Measurements from ENCODE around the gene ZNF827. TPM values are rescaled to one million over a fixed set of nuclear protein-coding genes. Genes with fewer than 3 reads are reported as not detected.
A peak's percentile ranks its signal among the peaks of the same experiment; 100 is the strongest.

ZNF827 gene
- polyA plus RNA-seq, 1 donor (not counting 4 experiments of a cell fraction or from before 2014, with no cell fraction given), result 4.7 TPM

DNA sequence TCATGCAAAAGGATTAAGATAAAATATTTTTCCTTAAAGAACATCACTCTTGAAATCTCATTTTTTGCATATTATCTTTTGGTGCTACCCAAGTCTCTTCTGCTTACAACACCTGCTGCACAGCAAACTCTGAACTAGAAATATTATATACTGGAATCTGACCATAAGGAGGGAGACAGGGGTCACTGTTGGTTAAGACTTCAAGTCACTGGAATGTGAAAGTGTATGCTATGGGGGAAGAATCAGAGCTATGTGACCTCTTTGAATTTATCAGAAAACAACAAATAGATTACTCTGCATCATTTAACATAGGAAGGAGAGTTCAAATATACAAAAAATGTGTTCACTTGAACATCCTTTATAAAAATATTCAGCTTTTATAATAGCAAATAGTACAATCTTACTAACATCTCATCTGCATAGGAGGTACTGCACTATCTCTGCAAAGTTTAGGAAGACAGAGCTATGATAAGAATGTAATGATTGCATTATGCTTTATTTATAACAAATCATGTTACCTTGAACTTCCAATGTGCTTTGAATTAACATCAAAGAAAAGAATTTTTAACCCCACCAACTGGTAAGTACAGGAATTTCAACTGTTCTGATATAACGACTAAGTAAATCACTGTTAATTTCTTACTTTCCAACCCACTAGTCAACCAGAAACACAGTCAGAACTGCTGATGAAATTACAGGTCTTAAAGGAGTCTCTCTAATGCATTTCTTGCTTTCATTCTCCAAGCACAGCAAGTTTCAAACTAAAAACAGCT lies 69.8 kb downstream of the ZNF827 start:
- Histone ChIP-seq H3K36me3 (ENCODE audit: control insufficient read depth in 2 of 2, extremely low read depth in 1 of 2, insufficient read depth in 2 of 2, low read length in 2 of 2) (no peaks in the 10 kb centered on the region), H3K27ac (ENCODE audit: control insufficient read depth, insufficient read depth, low read length) (no peak overlapping the region), H3K9ac (ENCODE audit: control insufficient read depth, extremely low read depth, insufficient read depth, low read length) (no peak overlapping the region), H3K27me3 (ENCODE audit: control insufficient read depth, extremely low read depth, insufficient read depth, low read length) (no peaks in the 10 kb centered on the region), H4K20me1 (ENCODE audit: control insufficient read depth, extremely low read depth, insufficient read depth, low read length) (no peaks in the 10 kb centered on the region), H3K4me3 (ENCODE audit: control insufficient read depth in 2 of 3, extremely low read depth in 1 of 3, insufficient read depth in 2 of 3, low read depth in 1 of 3, low read length in 3 of 3) (no peak overlapping the region), H3K4me2 (ENCODE audit: control insufficient read depth, extremely low read depth, insufficient read depth, low read depth, low read length) (no peak overlapping the region), H2AFZ (ENCODE audit: control insufficient read depth, low read length) (no peak overlapping the region), H3K4me1 (ENCODE audit: control insufficient read depth, extremely low read depth, insufficient read depth, low read length) (peaks cover 21% of the 10 kb centered on the region), H3K9me3 (ENCODE audit: control insufficient read depth, low read depth, low read length) (no peaks in the 10 kb centered on the region), H3K9me1 (ENCODE audit: control insufficient read depth, extremely low read depth, insufficient read depth, low read length) (no peaks in the 10 kb centered on the region), H3K79me2 (ENCODE audit: control insufficient read depth, insufficient read depth, low read length) (no peaks in the 10 kb centered on the region)
- FAIRE-seq, result peak; percentile 34
- no peak for DNase-seq (ENCODE audit: low read depth, low spot score)
- dilution Hi-C loops (cut with MboI; ENCODE audit: extremely low pct_ligation_motif_present, low sequenced_read_pairs), result no loop called here
- no peak for TF ChIP-seq EZH2 (IDR thresholded peaks at IDR 0.05; ENCODE audit: low read length)
- TF ChIP-seq, protein P1, sequence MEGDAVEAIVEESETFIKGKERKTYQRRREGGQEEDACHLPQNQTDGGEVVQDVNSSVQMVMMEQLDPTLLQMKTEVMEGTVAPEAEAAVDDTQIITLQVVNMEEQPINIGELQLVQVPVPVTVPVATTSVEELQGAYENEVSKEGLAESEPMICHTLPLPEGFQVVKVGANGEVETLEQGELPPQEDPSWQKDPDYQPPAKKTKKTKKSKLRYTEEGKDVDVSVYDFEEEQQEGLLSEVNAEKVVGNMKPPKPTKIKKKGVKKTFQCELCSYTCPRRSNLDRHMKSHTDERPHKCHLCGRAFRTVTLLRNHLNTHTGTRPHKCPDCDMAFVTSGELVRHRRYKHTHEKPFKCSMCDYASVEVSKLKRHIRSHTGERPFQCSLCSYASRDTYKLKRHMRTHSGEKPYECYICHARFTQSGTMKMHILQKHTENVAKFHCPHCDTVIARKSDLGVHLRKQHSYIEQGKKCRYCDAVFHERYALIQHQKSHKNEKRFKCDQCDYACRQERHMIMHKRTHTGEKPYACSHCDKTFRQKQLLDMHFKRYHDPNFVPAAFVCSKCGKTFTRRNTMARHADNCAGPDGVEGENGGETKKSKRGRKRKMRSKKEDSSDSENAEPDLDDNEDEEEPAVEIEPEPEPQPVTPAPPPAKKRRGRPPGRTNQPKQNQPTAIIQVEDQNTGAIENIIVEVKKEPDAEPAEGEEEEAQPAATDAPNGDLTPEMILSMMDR (optimal IDR thresholded peaks at IDR 0.05 in 1 of 3, IDR thresholded peaks at IDR 0.05 in 1 of 3, conservative IDR thresholded peaks at IDR 0.05 in 1 of 3; ENCODE audit: extremely low read depth in 1 of 3, insufficient read depth in 2 of 3, low read length in 3 of 3), result peak in 1 of 3 experiments; percentile 24

DNA sequence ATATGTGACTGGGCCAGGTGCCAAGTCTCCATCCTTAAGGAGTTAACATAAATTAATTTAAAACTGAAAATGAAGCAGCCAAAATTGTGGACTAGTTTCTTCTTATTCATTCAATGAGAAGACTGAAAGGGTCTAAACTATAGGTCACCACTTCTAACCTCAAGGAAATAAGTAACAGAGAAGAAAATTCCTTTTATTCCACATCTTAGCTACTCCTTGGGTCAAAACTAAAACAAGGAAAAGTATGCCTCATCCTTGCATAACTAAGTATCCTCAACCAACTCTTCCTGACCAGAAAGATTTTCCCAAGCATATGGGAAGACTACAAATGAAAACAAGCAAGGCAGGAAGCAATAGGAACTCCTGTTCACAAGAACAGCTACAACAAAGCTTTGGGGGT lies 71.2 kb downstream of the ZNF827 start:
- H3K27me3 ChIP-seq (ENCODE audit: control insufficient read depth, extremely low read depth, insufficient read depth, low read length), result no peaks in the 10 kb centered on the region
- H3K9me3 ChIP-seq (ENCODE audit: control insufficient read depth, low read depth, low read length), result no peaks in the 10 kb centered on the region
- peaks cover 21% of the 10 kb centered on the region for H3K4me1 ChIP-seq (ENCODE audit: control insufficient read depth, extremely low read depth, insufficient read depth, low read length)
- H3K9me1 ChIP-seq (ENCODE audit: control insufficient read depth, extremely low read depth, insufficient read depth, low read length), result no peaks in the 10 kb centered on the region
- no peak overlapping the region for H3K4me2 ChIP-seq (ENCODE audit: control insufficient read depth, extremely low read depth, insufficient read depth, low read depth, low read length)
- H4K20me1 ChIP-seq (ENCODE audit: control insufficient read depth, extremely low read depth, insufficient read depth, low read length), result no peaks in the 10 kb centered on the region
- no peak overlapping the region for H3K27ac ChIP-seq (ENCODE audit: control insufficient read depth, insufficient read depth, low read length)
- no peak overlapping the region for H3K4me3 ChIP-seq (ENCODE audit: control insufficient read depth in 2 of 3, extremely low read depth in 1 of 3, insufficient read depth in 2 of 3, low read depth in 1 of 3, low read length in 3 of 3)
- dilution Hi-C loops (cut with MboI; ENCODE audit: extremely low pct_ligation_motif_present, low sequenced_read_pairs), result no loop called here
- TF ChIP-seq, protein P1 (optimal IDR thresholded peaks at IDR 0.05 in 1 of 3, IDR thresholded peaks at IDR 0.05 in 1 of 3, conservative IDR thresholded peaks at IDR 0.05 in 1 of 3; ENCODE audit: extremely low read depth in 1 of 3, insufficient read depth in 2 of 3, low read length in 3 of 3), result no peak
- no peak for TF ChIP-seq EZH2 (IDR thresholded peaks at IDR 0.05; ENCODE audit: low read length)
- no peak overlapping the region for H2AFZ ChIP-seq (ENCODE audit: control insufficient read depth, low read length)
- H3K79me2 ChIP-seq (ENCODE audit: control insufficient read depth, insufficient read depth, low read length), result no peaks in the 10 kb centered on the region
- H3K36me3 ChIP-seq (ENCODE audit: control insufficient read depth in 2 of 2, extremely low read depth in 1 of 2, insufficient read depth in 2 of 2, low read length in 2 of 2), result no peaks in the 10 kb centered on the region
- H3K9ac ChIP-seq (ENCODE audit: control insufficient read depth, extremely low read depth, insufficient read depth, low read length), result no peak overlapping the region
- FAIRE-seq (peak; percentile 29), DNase-seq (ENCODE audit: low read depth, low spot score) (no peak)
